Measurements from ENCODE around the gene ANKRD12.
"Not testable (repeated sequence)": the region's sequence is repeated elsewhere in the genome, so short reads cannot be mapped to it uniquely, and the experiment has no call there.

ANKRD12 gene

GRCh38 chr18:9090578-9090977, 46.0 kb upstream of the ANKRD12 start:
- H3K4me3 ChIP-seq (ENCODE audit: low read length): no peak overlapping the region
- TF ChIP-seq CTCF (IDR thresholded peaks at IDR 0.05; ENCODE audit: low read depth, low read length, poor library complexity, severe bottlenecking) (no peak), EZH2phosphoT487 (IDR thresholded peaks at IDR 0.05; ENCODE audit: borderline replicate concordance, low read length) (no peak)
- H3F3A ChIP-seq (ENCODE audit: control insufficient read depth, insufficient read depth): no peaks in the 10 kb centered on the region
- no peaks in the 10 kb centered on the region for H3K9me3 ChIP-seq (ENCODE audit: control insufficient read depth, insufficient read depth, low read length)
- H3K36me3 ChIP-seq (ENCODE audit: control insufficient read depth, low read length): no peaks in the 10 kb centered on the region
- H3K4me1 ChIP-seq (ENCODE audit: control insufficient read depth, low read length): peaks cover 13% of the 10 kb centered on the region
- H4K20me1 ChIP-seq (ENCODE audit: control insufficient read depth, insufficient read depth, low read depth, low read length): no peaks in the 10 kb centered on the region
- no peaks in the 10 kb centered on the region for H3K9me2 ChIP-seq (replicated peaks; ENCODE audit: control insufficient read depth, low read length)
- no peaks in the 10 kb centered on the region for H3K27me3 ChIP-seq (ENCODE audit: control insufficient read depth, low read length)
- no peak overlapping the region for H3K4me2 ChIP-seq (ENCODE audit: low read length)
- H3K27ac ChIP-seq (ENCODE audit: low read depth, low read length): no peak overlapping the region
- H3K79me2 ChIP-seq (ENCODE audit: control insufficient read depth, low read length): no peaks in the 10 kb centered on the region

GRCh38 chr18:9091066-9091476, 45.5 kb upstream of the ANKRD12 start:
- H3K27me3 ChIP-seq (ENCODE audit: control insufficient read depth, low read length): no peaks in the 10 kb centered on the region
- no peak overlapping the region for H3K4me3 ChIP-seq (ENCODE audit: low read length)
- H3F3A ChIP-seq (ENCODE audit: control insufficient read depth, insufficient read depth): no peaks in the 10 kb centered on the region
- H3K9me3 ChIP-seq (ENCODE audit: control insufficient read depth, insufficient read depth, low read length): no peaks in the 10 kb centered on the region
- H3K9me2 ChIP-seq (replicated peaks; ENCODE audit: control insufficient read depth, low read length): no peaks in the 10 kb centered on the region
- H3K79me2 ChIP-seq (ENCODE audit: control insufficient read depth, low read length): no peaks in the 10 kb centered on the region
- no peaks in the 10 kb centered on the region for H3K36me3 ChIP-seq (ENCODE audit: control insufficient read depth, low read length)
- H3K4me2 ChIP-seq (ENCODE audit: low read length): no peak overlapping the region
- H3K27ac ChIP-seq (ENCODE audit: low read depth, low read length): no peak overlapping the region
- TF ChIP-seq EZH2phosphoT487 (IDR thresholded peaks at IDR 0.05; ENCODE audit: borderline replicate concordance, low read length) (no peak), CTCF (IDR thresholded peaks at IDR 0.05; ENCODE audit: low read depth, low read length, poor library complexity, severe bottlenecking) (no peak)
- H3K4me1 ChIP-seq (ENCODE audit: control insufficient read depth, low read length): peaks cover 18% of the 10 kb centered on the region
- H4K20me1 ChIP-seq (ENCODE audit: control insufficient read depth, insufficient read depth, low read depth, low read length): no peaks in the 10 kb centered on the region

GRCh38 chr18:9092665-9093064, 43.9 kb upstream of the ANKRD12 start:
- Histone ChIP-seq H3F3A (ENCODE audit: control insufficient read depth, insufficient read depth) (no peaks in the 10 kb centered on the region), H4K20me1 (ENCODE audit: control insufficient read depth, insufficient read depth, low read depth, low read length) (no peaks in the 10 kb centered on the region), H3K79me2 (ENCODE audit: control insufficient read depth, low read length) (no peaks in the 10 kb centered on the region), H3K9me3 (ENCODE audit: control insufficient read depth, insufficient read depth, low read length) (no peaks in the 10 kb centered on the region), H3K36me3 (ENCODE audit: control insufficient read depth, low read length) (no peaks in the 10 kb centered on the region), H3K27ac (ENCODE audit: low read depth, low read length) (no peak overlapping the region), H3K4me1 (ENCODE audit: control insufficient read depth, low read length) (peaks cover 18% of the 10 kb centered on the region), H3K4me2 (ENCODE audit: low read length) (no peak overlapping the region), H3K9me2 (replicated peaks; ENCODE audit: control insufficient read depth, low read length) (no peaks in the 10 kb centered on the region), H3K4me3 (ENCODE audit: low read length) (no peak overlapping the region), H3K27me3 (ENCODE audit: control insufficient read depth, low read length) (no peaks in the 10 kb centered on the region)
- TF ChIP-seq EZH2phosphoT487 (IDR thresholded peaks at IDR 0.05; ENCODE audit: borderline replicate concordance, low read length) (no peak), CTCF (IDR thresholded peaks at IDR 0.05; ENCODE audit: low read depth, low read length, poor library complexity, severe bottlenecking) (no peak)

- H3K79me2 ChIP-seq (ENCODE audit: control insufficient read depth, low read length); H3K27ac ChIP-seq (ENCODE audit: low read depth, low read length): not testable (repeated sequence)
- H3K4me1 ChIP-seq (ENCODE audit: control insufficient read depth, low read length): peaks cover 18% of the 10 kb centered on the region
Observed at GRCh38 chr18:9093109-9093508, 43.5 kb upstream of the ANKRD12 start.

More at GRCh38 chr18:9093109-9093508, 43.5 kb upstream of the ANKRD12 start:
- H3K27me3 ChIP-seq (ENCODE audit: control insufficient read depth, low read length); H3K4me2 ChIP-seq (ENCODE audit: low read length); H3K9me3 ChIP-seq (ENCODE audit: control insufficient read depth, insufficient read depth, low read length); H3F3A ChIP-seq (ENCODE audit: control insufficient read depth, insufficient read depth); H4K20me1 ChIP-seq (ENCODE audit: control insufficient read depth, insufficient read depth, low read depth, low read length); H3K9me2 ChIP-seq (replicated peaks; ENCODE audit: control insufficient read depth, low read length); H3K4me3 ChIP-seq (ENCODE audit: low read length); H3K36me3 ChIP-seq (ENCODE audit: control insufficient read depth, low read length): not testable (repeated sequence)

Measured in DOHH2 (cell line).